WTC11 (cell line): ENCODE data around the gene AFAP1L1.

Source experiments
- ATF2 ChIP-seq: sonication (generic); formaldehyde crosslinking; IDR thresholded peaks from 2 replicates; pipeline ENCODE4 v1.8.1; 2022; ENCODE audit warnings: low read depth, missing genetic modification reagents, borderline replicate concordance
- ATF3 ChIP-seq: sonication (generic); formaldehyde crosslinking; conservative IDR thresholded peaks from 2 replicates; pipeline ENCODE4 v1.8.1; 2022; ENCODE audit warnings: mild to moderate bottlenecking, missing genetic modification reagents
- CTCF ChIP-seq: fragments of 200-600 bp; IDR thresholded peaks from 2 replicates; pipeline ENCODE4 v1.8.0; 2022; ENCODE audit warnings: antibody characterized with exemption
- ESRRA ChIP-seq: sonication (generic); formaldehyde crosslinking; IDR thresholded peaks from 2 replicates; pipeline ENCODE4 v1.8.1; 2022; ENCODE audit warnings: mild to moderate bottlenecking, missing genetic modification reagents, borderline replicate concordance
- FOXJ3 ChIP-seq: sonication (generic); formaldehyde crosslinking; IDR thresholded peaks from 2 replicates; pipeline ENCODE4 v1.9.0; 2021; ENCODE audit warnings: missing genetic modification reagents, mild to moderate bottlenecking, borderline replicate concordance
- JUN ChIP-seq: sonication (generic); formaldehyde crosslinking; IDR thresholded peaks from 2 replicates; pipeline ENCODE4 v1.8.0; 2023; ENCODE audit warnings: mild to moderate bottlenecking, missing genetic modification reagents
- NFYB ChIP-seq: sonication (generic); formaldehyde crosslinking; conservative IDR thresholded peaks from 2 replicates; pipeline ENCODE4 v1.8.0; 2022; ENCODE audit warnings: low read depth, missing genetic modification reagents
- NR2C2 ChIP-seq: sonication (generic); formaldehyde crosslinking; IDR thresholded peaks from 2 replicates; pipeline ENCODE4 v1.8.0; 2022; ENCODE audit warnings: mild to moderate bottlenecking, missing genetic modification reagents
- USF2 ChIP-seq: sonication (generic); formaldehyde crosslinking; IDR thresholded peaks from 2 replicates; pipeline ENCODE4 v1.8.1; 2023; ENCODE audit warnings: mild to moderate bottlenecking, missing genetic modification reagents, moderate library complexity
- ZNF138 ChIP-seq: sonication (generic); formaldehyde crosslinking; conservative IDR thresholded peaks from 2 replicates; pipeline ENCODE4 v1.8.1; 2022; ENCODE audit warnings: mild to moderate bottlenecking, moderate library complexity, missing genetic modification reagents

GRCh38 chr5:149235841-149236240 is 35.8 kb upstream of the AFAP1L1 start:
- TF ChIP-seq ESRRA (no peak), USF2 (CRISPR knock-in tag) (no peak), ZNF138 (no peak), NR2C2 (no peak), NFYB (CRISPR knock-in tag) (no peak), ATF2 (CRISPR knock-in tag) (no peak), ATF3 (CRISPR knock-in tag) (no peak), CTCF (no peak), FOXJ3 (CRISPR knock-in tag) (no peak), JUN (CRISPR knock-in tag) (no peak)
